Hematopoietic multipotent progenitor cell treated with erythropoietin and hydrocortisone succinate and interleukin-3 and kit ligand, for 8 days (in vitro differentiated cells): ENCODE results near the gene TPD52L1.
"Not testable (repeated sequence)": the region's sequence is repeated elsewhere in the genome, so short reads cannot be mapped to it uniquely, and the experiment has no call there.

Experiments
- DNase-seq: peaks from one replicate; pipeline ENCODE4 v3.0.0-alpha.2; 2015

The TPD52L1 gene

DNA sequence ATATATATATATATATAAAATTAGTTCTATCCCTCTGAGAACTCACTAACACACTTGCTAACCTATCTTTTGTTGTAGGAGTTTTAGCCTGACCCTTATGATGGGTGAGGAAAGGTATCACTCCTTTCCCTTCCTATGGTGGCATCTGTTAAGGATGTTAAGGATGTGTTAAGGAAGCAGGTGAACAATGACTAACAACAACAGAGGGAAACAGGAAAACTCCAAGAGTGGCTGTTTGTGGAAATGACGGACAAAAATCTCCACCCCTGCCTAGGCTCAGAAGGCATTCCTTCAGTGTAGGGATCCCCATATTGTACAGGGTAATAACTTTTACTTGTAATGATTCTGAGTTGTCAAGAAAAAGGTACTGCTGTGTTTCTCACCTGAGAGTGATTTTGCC, 8.8 kb upstream of the TPD52L1 start:
- no peak for DNase-seq

DNA sequence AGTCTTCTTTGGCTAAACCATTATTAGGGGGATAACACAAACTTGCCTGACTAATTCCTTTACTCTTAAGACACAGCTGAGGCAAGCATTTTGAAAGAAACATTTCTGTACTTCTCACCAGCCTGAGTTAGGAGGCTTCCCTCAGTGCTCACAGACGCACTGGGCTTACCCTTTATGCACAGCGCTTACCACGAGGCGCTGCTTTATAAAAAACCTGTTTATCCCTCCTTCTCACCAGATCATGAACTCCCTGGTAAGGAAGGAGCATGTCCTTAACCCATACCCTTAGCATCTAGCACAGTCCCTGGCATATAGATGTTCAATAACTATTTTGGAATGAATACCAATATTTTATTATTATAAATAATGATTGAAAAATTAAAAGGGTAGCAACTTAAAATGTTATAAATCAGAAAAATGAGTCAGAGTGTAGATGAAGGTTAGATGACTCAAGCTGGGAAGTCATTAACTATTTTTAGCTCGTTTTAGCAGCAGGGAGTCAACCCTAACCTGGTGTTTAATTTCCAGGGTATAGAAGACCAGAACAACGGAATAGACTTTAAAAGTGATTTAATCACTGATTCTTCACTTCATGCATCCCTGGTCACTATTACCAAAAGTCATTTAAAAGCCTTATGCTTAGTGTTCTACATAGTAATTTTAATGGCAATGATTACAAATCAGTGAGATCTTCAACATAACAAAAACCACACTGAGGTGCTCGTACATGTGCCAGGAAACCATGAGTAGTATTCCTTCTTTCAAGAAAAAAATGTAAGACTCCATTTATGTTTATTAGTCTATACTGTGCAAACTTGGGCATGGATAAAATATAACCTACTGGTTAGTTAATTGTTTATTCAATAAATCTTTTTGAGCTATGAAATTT, 4.1 kb upstream of the TPD52L1 start:
- DNase-seq, result no peak

DNA sequence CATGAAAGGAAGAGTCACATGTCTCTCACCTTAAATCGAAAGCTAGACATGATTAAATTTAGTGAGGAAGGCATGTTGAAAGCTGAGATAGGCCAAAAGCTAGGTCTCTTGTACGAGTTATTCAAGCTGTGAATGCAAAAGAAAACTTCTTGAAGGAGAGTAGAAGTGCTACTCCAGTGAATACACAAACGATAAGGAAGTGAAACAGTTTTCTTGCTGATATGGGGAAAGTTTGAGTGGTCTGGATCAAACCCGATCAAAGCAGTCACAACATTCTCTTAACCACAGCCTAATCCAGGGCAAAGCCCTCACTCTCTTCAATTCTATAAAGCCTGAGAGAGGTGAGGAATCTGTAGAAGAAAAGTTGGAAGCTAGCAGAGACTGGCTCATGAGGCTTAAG, 1.9 kb upstream of the TPD52L1 start:
- no peak for DNase-seq

DNA sequence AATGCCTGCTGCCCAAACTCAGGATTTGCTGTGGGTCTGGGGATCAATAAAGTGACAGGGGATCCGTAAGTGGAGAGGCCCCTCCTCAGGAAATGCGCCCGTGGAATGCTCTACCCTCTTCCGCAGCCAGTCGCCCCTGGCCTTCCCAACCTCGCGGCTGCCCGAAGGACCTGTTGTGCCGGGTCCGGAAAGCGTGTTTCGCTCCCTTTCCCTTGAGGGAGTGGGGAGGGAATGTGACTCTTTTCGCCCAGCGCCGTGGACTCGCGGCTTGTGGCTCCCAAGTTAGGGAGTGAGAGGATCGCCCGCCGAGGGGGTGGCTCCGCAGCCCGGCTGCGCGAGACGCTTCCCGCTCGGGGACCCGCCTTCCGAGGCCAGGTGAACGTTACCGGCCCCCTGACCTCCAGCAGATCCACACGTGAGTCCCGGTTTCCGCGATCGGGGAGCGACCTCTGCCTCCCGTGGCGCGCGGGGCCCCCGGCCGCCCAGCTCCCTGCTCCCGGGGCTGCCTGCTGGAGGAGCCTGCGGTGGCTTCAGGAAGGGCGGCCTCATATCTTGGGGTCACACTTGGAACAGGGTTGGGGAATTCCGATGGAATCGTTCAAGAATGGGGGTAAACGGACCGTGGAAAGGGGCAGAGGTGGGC, 666 bp downstream of the TPD52L1 start:
- no peak for DNase-seq

DNA sequence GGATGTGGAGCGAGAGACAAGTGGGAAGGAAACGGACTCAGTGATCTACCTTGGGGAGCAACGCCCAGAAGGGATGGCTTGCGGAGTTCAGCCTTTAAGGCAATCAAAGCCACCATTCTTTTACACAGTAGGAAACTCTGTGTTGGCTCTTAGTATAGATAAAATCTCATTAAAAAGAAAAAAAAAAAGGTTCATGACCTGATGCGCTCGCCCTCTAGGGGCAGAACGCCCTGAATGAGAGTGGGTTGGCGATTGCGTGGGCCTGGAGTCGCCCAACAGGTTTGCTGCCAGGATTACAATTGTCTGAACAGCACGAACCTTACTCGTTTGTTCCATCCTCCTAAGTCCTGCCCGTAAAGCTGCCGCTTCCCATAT, 1.2 kb downstream of the TPD52L1 start:
- peak; percentile 58 for DNase-seq

DNA sequence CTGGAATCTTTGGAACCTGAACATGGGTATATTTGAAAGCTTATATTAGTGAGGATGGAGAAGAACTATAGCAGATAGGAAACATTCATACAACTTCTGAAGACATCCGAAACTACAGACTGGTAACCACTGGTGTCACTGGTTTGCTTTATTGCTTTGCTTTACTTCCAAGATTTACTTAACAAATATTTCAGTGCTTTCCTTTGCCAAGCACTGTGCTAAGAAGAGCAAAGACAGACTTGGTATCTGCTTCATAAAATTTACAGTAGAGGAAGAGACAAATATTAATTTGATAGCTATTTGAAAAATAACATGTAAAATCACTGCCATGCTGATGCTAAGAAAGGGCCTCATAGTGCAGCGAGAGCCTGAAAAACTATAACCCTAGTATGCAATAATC, 1.8 kb downstream of the TPD52L1 start:
- no peak for DNase-seq

DNA sequence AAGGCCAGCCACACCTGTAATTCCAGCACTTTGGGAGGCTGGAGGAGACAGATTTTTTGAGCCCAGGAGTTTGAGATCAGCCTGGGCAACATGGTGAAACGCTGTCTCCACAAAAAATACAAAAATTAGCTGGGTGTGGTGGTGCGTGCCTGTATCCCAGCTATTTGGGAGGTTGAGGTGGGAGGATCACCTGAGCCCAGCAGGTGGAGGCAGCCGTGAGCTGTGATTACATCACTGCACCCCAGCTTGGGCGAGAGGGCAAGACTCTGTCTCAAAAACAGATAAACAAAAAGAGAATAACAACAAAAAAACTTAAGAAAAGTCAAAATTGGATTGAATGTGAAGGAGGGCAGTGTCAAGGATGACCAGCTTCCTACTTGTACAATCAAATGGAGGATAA, 2.9 kb downstream of the TPD52L1 start:
- no peak for DNase-seq

DNA sequence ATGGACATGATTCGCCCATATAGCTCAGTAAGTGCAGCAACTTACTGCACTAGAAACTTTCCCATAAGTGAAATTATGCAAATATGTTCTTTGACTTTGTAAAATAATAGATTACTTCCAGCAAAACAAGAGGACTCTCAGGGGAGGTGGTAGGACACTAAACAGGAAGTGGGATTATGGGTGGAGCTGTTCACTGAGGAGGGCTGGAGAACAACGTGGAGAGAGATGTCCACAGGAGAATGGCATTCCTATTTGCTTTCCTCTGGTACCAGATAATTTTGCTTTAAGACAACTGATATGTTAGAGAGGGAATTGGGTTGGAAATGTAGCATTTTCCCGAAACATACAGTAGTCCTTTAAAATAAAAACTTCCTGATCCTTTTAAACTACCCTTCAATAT, 3.7 kb downstream of the TPD52L1 start:
- DNase-seq, result no peak

DNA sequence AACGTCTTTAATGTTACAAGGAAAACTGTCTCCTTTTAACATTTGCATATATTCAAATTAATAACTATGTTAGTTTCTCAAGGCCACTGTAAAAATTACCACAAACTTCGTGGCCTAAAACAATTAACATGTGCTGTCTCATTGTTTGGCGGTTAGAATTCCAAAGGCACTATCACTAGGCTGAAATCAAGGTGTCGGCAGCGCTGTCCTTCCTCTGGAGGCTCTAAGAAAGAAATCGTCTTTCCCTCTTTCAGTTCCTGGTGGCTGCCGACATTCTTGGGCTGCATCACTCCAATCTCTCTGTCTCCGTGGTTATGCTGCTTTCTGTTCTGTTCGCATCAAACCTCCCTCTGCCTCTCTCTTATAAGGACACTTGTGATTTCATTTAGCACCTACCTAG, 4.2 kb downstream of the TPD52L1 start:
- no peak for DNase-seq

DNA sequence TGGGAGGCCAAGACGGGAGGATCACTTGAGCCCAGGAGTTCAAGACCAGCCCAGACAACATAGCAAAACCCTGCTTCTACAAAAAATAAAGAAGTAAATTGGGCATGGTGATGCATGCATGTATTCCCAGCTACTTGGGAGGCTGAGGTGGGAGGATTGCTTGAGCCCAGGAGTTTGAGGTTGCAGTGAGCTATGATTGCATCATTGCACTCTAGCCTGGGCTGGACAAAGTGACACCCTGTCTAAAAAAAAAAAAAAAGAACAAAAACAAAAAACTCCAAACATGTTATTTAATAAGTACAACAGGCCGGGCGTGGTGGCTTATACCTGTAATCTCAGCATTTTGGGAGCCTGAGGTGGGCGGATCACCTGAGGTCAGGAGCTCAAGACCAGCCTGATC, 9.8 kb downstream of the TPD52L1 start:
- DNase-seq, result not testable (repeated sequence)

DNA sequence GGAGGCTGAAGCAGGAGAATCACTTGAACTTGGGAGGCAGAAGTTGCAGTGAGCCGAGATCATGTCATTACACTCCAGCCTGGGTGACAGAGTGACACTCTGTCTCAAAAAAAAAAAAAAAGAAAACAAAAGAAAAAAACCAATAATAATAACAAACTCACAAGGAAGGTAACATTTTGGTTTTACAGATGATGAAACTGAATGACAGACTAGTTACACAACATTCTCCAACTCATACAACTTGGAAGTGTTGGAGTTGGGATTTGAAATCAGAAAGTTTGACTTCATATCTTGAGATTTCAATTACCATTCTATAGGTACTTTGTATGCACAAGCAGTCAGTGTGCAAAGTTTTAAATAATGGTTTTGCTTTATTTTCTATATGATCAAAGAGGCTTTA, 10.2 kb downstream of the TPD52L1 start:
- DNase-seq, result no peak

DNA sequence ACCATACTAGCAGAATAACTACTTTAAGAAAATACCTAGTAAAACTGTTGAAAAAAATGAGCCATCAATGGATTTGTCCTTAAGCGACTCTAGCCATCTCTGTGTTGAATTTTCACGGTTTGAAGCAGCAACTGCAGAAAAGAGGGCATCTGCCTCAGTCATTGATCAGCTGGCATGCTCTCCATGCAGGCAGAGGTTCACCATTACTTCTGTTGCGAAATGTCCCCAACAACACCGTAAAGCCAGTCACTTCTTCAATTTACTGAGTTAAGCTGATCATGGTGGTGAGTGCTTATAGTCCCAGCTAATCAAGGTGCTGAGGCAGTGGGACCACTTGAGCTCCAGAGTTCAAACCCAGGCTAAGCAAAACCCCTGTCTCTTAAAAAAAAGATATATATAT, 11.1 kb downstream of the TPD52L1 start:
- DNase-seq, result no peak

DNA sequence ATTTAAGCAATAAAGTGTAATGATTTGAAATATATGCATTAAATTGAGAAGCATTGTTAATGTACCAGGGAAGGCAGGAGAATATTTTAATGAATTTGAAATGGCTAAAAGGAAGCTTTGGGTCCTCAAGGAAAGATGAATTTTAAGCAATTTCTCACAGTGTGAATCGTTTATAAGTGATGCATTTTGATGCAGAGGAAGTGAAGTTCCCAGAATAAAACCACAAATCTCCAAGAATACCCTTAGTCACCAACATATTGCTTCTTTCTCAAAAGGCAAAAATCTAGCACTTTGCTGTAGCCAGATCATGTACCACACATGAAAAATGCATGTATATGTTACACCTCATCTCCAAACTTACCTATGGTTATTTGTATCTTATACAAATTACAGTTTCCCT, 11.7 kb downstream of the TPD52L1 start:
- DNase-seq, result no peak

DNA sequence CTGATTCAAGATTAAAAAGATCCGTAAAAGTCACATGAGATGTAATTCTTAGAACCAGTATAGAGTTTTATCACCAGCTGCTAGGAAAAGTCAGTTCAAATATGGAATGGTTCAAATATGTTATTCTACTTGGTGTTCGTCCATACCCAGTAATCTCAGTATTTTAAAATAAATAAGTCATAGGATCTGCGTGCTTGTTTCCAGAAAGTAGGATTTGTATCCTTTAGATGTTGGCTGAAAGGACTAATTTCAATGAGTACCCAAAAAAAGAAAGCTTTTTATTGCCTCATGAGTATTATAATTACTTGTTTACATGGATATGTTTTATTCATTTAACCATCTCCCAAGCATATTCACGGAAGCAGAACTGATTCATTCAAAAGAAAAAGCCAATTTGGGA, 12.2 kb downstream of the TPD52L1 start:
- DNase-seq, result no peak

DNA sequence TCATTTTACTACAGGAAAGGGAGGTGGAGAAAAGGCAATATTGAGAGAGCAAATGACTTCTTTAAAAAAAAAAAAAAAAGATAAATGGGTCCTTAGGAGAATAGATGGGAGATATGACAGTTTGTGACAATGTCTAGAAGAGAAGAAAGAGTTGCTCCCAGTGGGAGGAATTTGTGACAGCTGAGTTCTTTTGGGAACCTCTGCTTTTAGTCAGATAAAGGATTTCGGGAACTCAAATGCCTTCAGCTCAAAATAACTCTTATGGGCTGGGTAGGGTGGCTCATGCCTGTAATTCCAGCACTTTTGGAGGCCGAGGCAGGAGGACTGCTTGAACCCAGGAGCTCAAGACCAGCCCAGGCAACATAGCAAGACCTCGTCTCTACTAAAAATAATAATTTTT, 13.1 kb downstream of the TPD52L1 start:
- no peak for DNase-seq

DNA sequence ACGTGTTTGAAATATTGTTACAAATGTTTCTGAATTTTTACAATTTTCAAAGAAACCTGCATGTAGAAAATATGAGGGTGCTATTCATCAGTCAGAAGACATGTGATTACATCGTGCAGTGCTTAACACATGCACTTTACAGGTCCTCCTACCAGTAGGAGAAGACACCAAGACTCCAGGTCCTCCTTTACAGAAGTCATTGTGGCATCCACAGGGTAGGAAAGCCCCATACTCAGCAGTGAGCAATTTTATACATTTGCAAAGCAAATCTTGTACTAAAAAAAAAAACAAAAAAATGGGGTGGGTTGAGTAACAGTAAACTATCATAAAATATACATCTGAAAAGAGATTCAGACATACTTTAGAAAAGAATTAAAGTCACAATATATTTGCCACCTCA, 14.0 kb downstream of the TPD52L1 start:
- DNase-seq, result no peak

DNA sequence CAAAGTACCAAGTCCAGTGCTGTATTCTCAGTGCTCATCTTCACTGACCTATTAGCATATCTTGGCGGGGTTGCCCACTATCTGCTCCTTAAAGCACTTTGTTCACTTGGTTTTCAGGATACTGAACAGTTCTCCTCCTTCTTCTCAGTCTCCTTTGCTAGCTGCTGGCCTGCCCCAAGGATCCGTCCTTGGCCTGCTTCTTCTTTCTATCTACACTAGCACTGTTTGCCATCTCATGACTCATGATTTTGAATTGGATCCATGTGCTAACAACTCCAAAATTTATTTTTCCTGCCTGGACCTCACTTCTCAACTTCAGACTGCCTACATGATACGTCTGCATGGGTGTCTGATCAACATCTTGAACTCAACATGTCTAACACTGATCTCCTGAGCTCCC, 15.5 kb downstream of the TPD52L1 start:
- no peak for DNase-seq

DNA sequence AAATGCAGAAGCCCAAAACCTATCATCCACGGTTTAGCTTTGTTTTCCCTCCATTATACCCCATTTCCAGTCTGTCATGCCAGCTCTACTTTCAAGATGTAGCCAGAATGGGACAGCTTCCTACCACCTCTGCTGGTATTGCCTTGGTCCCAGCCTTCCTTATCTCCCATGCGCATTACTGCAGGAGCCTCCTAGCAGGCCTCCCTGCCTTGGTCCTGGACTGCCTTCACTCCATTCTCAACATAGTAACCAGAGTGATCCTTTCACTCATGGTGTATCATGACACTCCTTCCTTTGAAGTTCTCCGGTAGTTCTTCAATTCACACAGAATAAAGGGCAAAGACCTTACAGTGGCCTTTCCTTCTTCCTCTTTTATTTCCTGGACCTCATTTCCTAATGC, 15.9 kb downstream of the TPD52L1 start:
- DNase-seq, result no peak

DNA sequence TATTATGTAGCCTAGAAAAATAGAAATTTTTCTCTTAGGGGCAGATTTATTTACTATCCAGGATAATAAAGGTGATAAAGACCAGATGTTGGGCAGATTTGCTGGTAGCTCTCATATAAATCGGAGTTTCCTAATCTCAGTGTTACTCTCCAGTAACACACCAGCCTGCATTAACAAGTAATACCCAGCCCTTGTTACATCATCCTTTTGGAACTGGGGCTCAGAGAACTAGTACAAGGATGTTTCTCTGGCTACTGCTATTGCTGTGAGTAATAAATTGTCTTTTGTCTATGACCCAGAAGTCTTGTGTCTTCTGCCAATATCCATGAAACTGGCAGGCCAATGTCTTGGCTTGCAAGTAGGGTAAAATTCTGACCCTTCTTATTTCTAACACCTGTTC, 16.8 kb downstream of the TPD52L1 start:
- DNase-seq, result no peak

DNA sequence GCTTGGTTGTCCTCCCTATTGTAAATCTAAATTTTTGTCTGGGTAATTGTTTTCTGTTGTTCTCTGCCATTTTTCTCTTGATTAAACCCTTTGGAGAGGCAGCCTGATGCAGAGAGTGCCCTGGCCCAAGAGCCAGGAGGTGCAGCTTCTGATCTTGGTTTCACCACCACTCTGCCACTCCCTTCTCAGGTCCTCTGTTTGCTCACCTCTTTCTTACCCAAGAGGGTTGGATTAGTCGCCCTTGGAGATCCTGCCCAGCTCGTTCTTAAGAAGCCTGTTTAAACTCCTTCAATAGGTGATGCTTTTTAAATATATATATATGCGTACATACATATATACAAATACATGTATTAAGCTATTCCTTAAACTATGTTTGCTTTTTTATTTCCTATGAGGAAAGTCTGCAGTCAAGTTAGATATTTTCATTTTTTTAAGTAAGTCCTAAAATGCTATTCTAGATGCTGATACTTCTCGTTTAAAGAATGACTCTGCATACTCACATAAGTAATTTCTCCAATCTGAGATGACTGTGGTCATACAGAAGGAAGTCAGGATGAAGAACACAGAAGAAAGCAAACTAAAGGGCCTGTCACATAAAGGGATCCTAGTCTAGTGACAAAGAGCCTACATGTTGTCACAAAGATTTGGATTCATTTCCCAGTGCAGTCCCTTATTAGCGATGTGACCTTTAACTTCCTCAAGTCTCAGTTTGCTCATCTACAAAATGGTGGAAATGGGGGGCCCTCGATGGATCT, 19.9 kb downstream of the TPD52L1 start:
- no peak for DNase-seq

DNA sequence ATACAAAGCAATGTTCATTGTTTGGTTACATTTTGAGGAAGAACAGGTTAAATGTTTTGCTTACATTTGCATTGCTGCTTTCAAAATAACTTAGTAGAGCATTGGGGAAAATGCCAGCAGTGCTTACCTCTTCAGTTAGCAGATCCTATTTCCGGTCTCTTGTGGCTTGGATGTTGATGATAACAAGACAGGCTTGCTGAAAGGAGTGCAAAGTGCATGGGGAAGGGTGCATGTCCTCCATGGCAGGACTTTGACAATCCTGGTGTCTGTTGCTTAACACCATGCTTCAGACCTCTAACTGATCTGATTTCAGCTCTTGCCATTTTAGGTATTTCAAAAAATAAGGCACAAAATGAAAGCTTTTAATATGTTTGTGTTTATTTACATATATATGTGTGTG, 21.1 kb downstream of the TPD52L1 start:
- DNase-seq, result no peak

DNA sequence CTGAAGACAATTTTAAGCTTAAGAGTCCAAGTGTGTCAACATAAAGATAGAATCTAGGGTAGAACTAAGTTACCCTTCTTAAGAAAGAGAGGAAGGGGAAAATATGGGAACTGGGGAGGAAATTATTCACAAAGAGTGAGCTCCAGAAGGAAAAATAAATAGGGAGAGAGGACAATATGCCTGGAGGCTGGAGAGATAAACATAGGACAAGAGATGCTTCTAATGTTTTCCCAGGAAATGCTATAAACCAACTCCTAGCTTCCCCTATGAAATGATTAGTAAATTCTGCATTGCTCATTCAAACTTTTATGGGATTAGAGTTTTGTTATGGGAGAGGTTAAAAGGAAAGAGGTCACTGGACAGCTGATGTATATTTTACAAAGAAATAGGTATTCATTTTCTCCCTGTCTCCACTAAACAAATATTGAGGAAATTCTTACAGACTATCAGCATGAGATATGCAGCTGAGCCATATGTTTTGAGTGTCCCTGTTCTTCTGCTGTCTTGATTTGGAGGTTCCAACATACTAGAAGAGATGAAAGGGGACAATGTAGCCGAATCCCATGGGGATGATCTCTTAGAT, 22.0 kb downstream of the TPD52L1 start:
- no peak for DNase-seq

DNA sequence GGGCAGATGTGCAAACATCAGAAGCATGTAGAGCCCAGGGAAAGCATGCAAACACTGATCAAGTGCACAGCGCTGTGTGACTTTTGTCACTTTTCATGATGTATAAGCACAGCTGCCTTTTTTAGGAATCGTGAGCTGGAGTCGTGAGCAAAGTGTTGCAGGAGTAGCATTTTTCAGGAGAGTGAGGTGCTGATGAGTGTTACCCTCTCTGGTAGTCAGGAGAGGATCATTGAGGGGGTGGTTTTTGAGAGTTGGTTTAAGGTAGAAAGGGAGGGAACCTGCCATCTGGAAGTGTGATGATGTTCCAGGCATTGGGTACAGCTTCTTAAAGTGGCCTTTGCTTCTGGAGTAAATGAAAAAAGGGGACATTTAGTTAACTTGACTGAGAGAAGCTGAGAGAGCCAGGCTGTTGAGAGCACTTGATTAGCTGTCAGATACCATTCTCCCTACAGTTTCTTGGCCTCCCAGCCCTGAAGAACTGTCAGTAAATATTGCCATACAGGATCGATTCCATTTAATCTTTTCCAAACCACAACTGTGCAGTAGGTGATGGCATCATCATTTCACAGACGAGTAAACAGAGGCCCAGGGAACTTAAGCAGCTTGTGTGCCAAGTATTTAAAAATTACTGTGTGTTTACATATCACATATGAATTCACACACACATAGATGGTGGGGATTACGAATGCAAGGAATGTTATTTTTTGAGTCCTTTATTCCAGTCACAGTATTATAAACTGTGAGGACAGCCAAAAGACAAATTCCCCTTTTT, 28.9 kb downstream of the TPD52L1 start:
- DNase-seq, result no peak
